A673 (cell line): ENCODE measurements around the gene MGLL. TPM values are rescaled to one million over a fixed set of nuclear protein-coding genes. Genes with fewer than 3 reads are reported as not detected.

Experiments
- BruUV-seq: library from RNA; stranded (reverse); fragments of 400-500 nt; replicated peaks from 2 replicates; lab custom pipeline; 2021; lab: Mats Ljungman, UMichigan
- CTCF ChIA-PET: fragments of 300-600 bp; sonication (Branson Sonifier 250); formaldehyde crosslinking; loops from one replicate; lab custom pipeline; 2022; ENCODE audit warnings: antibody characterized with exemption; lab: Charles Lee
- POLR2A ChIA-PET: fragments of 300-600 bp; sonication (Branson Sonifier 250); formaldehyde crosslinking; loops from one replicate; lab custom pipeline; 2022; ENCODE audit warnings: antibody characterized with exemption; ENCODE audit not compliant: low non-redundant PET; lab: Charles Lee
- DNase-seq: peaks from one replicate; pipeline ENCODE4 v3.0.0-alpha.2; 2015; ENCODE audit warnings: low spot score
- H3K27ac ChIP-seq: fragments of 200-600 bp; sonication (generic); 2 replicates; pipeline ENCODE4 v1.5.1; 2016; ENCODE audit warnings: mixed run types, low read depth, mild to moderate bottlenecking, mixed read lengths, antibody characterized with exemption, low read length; ENCODE audit not compliant: poor library complexity, severe bottlenecking
- H3K27me3 ChIP-seq: fragments of 200-600 bp; sonication (generic); replicated peaks from 2 replicates; pipeline ENCODE4 v1.6.1; 2017; ENCODE audit warnings: mixed run types, low read depth, mild to moderate bottlenecking, mixed read lengths, antibody characterized with exemption, low read length; ENCODE audit not compliant: insufficient read depth, poor library complexity
- H3K36me3 ChIP-seq: fragments of 200-600 bp; sonication (generic); 2 replicates; pipeline ENCODE4 v1.6.1; 2016; ENCODE audit warnings: mixed run types, mild to moderate bottlenecking, mixed read lengths, antibody characterized with exemption, low read length; ENCODE audit not compliant: insufficient read depth, poor library complexity, severe bottlenecking
- H3K4me1 ChIP-seq: fragments of 200-600 bp; sonication (generic); 2 replicates; pipeline ENCODE4 v1.6.1; 2017; ENCODE audit warnings: mixed run types, mild to moderate bottlenecking, mixed read lengths, antibody characterized with exemption, low read length; ENCODE audit not compliant: insufficient read depth, poor library complexity, severe bottlenecking
- H3K4me3 ChIP-seq: fragments of 200-600 bp; sonication (generic); 2 replicates; pipeline ENCODE4 v1.5.1; 2016; ENCODE audit warnings: low read depth, mixed run types, mild to moderate bottlenecking, mixed read lengths, low read length; ENCODE audit not compliant: poor library complexity, severe bottlenecking
- H3K9me3 ChIP-seq: fragments of 200-600 bp; sonication (generic); 2 replicates; pipeline ENCODE4 v1.6.1; 2016; ENCODE audit warnings: mixed run types, low read depth, mild to moderate bottlenecking, mixed read lengths, antibody characterized with exemption, low read length; ENCODE audit not compliant: poor library complexity, severe bottlenecking
- CTCF ChIP-seq: fragments of 300-800, 200-600 bp; sonication (generic); conservative IDR thresholded peaks from 2 replicates; pipeline ENCODE4 v1.5.1; 2017; ENCODE audit warnings: low read depth, mild to moderate bottlenecking, antibody characterized with exemption, low read length, moderate library complexity, mixed read lengths
- EZH2 ChIP-seq: fragments of 200-600 bp; sonication (generic); IDR thresholded peaks from 2 replicates; pipeline ENCODE4 v1.6.1; 2017; ENCODE audit warnings: borderline replicate concordance, low read depth, mild to moderate bottlenecking, mixed read lengths, antibody characterized with exemption, low read length; ENCODE audit not compliant: poor library complexity, severe bottlenecking
- intact Hi-C: fragments of 100-400 bp; cut with micrococcal nuclease; formaldehyde crosslinking; loops from one replicate; pipeline ENCODE4 v1.10.0; 2022; ENCODE audit not compliant: unreplicated experiment
- total RNA-seq: library from RNA; stranded (reverse); gene quantifications from 2 replicates; pipeline ENCODE4 v1.2.3, GENCODE V29; 2021

MGLL gene
- total RNA-seq, 1 experiment from 2014 or later: 0.39 TPM

DNA sequence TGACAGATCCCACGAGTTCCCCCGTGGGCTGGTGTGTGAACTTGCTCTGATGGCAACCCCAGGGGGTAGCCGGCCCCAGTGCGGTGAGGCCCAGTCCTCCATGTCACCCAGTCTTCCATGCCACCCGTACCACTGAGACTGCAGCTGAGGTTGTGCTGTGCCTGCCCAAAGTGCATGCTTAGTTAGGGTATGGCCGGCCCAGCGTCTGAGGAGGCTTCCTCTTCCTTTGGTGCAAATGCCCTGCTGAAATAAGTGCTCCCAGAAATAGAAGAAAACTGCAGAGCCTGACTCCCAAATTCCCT lies 31.5 kb downstream of the MGLL start:
- intact Hi-C loops: no loop called here
- no peaks in the 10 kb centered on the region for H3K9me3 ChIP-seq
- H3K36me3 ChIP-seq: no peaks in the 10 kb centered on the region
- no peak for TF ChIP-seq EZH2
- TF ChIP-seq CTCF: no peak
- H3K27me3 ChIP-seq: no peaks in the 10 kb centered on the region
- BruUV-seq: no TSS peak
- H3K27ac ChIP-seq: no peak overlapping the region
- ChIA-PET POLR2A (no interaction called here), CTCF (no interaction called here)
- H3K4me1 ChIP-seq: no peaks in the 10 kb centered on the region
- no peak overlapping the region for H3K4me3 ChIP-seq
- DNase-seq: no peak

DNA sequence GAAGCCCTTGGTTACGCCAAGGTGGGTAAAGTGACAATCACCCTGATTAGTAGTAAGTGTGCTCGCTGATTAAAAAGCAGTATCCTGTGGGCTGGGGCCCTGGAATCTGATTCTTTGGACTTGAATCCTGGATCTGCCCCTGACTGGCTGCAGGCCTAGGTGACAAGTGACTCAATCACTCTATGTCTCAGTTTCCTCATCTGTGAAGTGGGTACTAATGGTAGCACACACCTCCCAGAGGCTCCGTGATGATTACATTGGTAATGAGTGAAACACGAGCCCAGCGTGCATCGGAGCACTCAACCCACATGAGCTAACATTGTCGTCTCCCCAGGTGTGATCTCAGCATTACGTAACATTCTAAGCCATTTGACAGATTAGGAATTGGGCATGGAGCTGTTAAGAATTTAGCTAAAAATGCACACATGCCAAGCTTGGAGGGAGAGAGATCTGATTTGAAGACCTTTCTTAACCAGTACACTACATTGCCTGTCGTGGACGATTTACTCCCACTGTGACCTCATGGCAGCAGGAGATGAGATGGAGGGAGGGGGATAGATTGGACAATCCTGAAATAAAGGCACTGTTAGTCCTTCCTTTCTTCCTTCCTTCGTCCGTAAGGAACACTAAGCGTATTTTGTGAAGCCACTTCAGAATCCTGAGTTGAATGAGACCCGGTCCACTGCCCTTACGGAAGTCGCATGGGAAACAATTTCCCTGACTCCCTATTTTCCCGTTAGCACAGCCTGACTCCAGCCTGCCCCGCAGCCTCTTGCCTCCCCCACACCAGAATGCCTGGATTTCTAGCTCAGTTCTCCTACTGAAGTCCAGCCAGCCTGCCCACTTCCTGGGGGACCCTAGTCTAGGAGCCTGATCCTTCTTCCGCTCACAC lies 32.1 kb downstream of the MGLL start:
- Histone ChIP-seq H3K27me3 (no peaks in the 10 kb centered on the region), H3K27ac (no peak overlapping the region), H3K9me3 (no peaks in the 10 kb centered on the region), H3K4me3 (no peak overlapping the region), H3K4me1 (no peaks in the 10 kb centered on the region), H3K36me3 (no peaks in the 10 kb centered on the region)
- intact Hi-C loops: no loop called here
- no TSS peak for BruUV-seq
- no peak for TF ChIP-seq CTCF
- TF ChIP-seq EZH2: no peak
- ChIA-PET CTCF (interaction anchor here (0.6 kb wide), 1 partner anchor 48 kb away, joined by 5 read pairs; no protein-coding TSS in a partner anchor), POLR2A (no interaction called here)
- no peak for DNase-seq

DNA sequence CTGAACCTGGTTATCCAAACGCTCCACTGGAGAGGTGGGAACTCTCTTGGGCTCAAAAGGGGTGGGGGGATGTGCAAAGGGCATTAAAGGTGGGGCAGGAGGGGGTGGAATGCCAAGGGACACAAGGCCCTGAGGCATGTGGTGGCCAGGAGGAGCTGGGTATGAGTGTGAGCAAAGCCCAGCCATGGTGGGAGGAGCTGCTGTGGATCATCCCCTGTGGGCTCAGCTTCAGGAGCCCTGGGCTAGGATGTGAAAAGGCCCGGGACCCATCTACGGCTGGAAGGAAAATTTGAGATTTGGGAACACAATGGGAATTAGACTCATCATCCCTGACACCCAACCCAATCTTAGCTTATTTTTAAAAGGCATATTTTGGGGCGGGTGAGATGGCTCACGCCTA lies 33.3 kb downstream of the MGLL start:
- no peak overlapping the region for H3K4me3 ChIP-seq
- ChIA-PET CTCF (interaction anchor here (0.6 kb wide), 1 partner anchor 46 kb away, joined by 5 read pairs; no protein-coding TSS in a partner anchor), POLR2A (no interaction called here)
- intact Hi-C loops: no loop called here
- no peak for DNase-seq
- no peaks in the 10 kb centered on the region for H3K4me1 ChIP-seq
- TF ChIP-seq EZH2 (no peak), CTCF (no peak)
- no peaks in the 10 kb centered on the region for H3K36me3 ChIP-seq
- no TSS peak for BruUV-seq
- H3K27ac ChIP-seq: no peak overlapping the region
- H3K9me3 ChIP-seq: no peaks in the 10 kb centered on the region
- H3K27me3 ChIP-seq: no peaks in the 10 kb centered on the region
